HG03565 (cell line): ENCODE measurements around the gene GON7.
"Not testable (repeated sequence)": the region's sequence is repeated elsewhere in the genome, so short reads cannot be mapped to it uniquely, and the experiment has no call there.

Experiments used
- ATAC-seq: cut with Tn5 transposase; IDR thresholded peaks from one replicate; pipeline ENCODE4 v1.9.1; 2021; ENCODE audit warnings: mild to moderate bottlenecking, moderate library complexity; ENCODE audit not compliant: unreplicated experiment

Gene GON7

GRCh38 chr14:93206793-93207467 lies at the start of gene GON7, which contains the start of gene UBR7:
TSS of gene GON7 (minus strand) at chr14:93207065. CDS start at chr14:93207037, 28 bp downstream.
TSS of gene UBR7 (plus strand) at chr14:93207256. CDS start at chr14:93207292, 36 bp downstream.
- peak; percentile 74 for ATAC-seq

- no peak for ATAC-seq
These were observed 42.4 kb upstream of the GON7 start for GRCh38 chr14:93249128-93249831.

- no peak for ATAC-seq
These were observed 39.7 kb upstream of the GON7 start for GRCh38 chr14:93246534-93246933.

- ATAC-seq = no peak
These were observed 39.0 kb upstream of the GON7 start for GRCh38 chr14:93245764-93246420.

GRCh38 chr14:93240678-93241000 lies 33.8 kb upstream of the GON7 start:
- no peak for ATAC-seq

- ATAC-seq = no peak
These were observed 33.2 kb upstream of the GON7 start for GRCh38 chr14:93239869-93240677.

- no peak for ATAC-seq
These were observed 27.9 kb upstream of the GON7 start for GRCh38 chr14:93234798-93235197.

- ATAC-seq = not testable (repeated sequence)
These were observed 26.2 kb upstream of the GON7 start for GRCh38 chr14:93233078-93233477.

GRCh38 chr14:93232159-93232558 lies 25.3 kb upstream of the GON7 start:
- no peak for ATAC-seq

GRCh38 chr14:93231129-93231979 lies 24.5 kb upstream of the GON7 start:
- no peak for ATAC-seq

- no peak for ATAC-seq
These were observed 23.7 kb upstream of the GON7 start for GRCh38 chr14:93230539-93230938.

- no peak for ATAC-seq
These were observed 21.7 kb upstream of the GON7 start for GRCh38 chr14:93228550-93228949.

GRCh38 chr14:93223565-93223964 lies 16.7 kb upstream of the GON7 start:
- no peak for ATAC-seq

- no peak for ATAC-seq
These were observed 13.6 kb upstream of the GON7 start for GRCh38 chr14:93220509-93220908.

- ATAC-seq = peak; percentile 76
These were observed 12.3 kb upstream of the GON7 start for GRCh38 chr14:93219103-93219726.

- ATAC-seq = no peak
These were observed 7.7 kb upstream of the GON7 start for GRCh38 chr14:93214598-93214997.

- peak; percentile 78 for ATAC-seq
These were observed 5.6 kb upstream of the GON7 start for GRCh38 chr14:93212432-93212831.

- ATAC-seq = peak; percentile 2
These were observed 823 bp upstream of the GON7 start for GRCh38 chr14:93207468-93208308.

GRCh38 chr14:93201155-93201704 lies 5.6 kb downstream of the GON7 start:
- no peak for ATAC-seq
